K562 (cell line): Measurements from ENCODE around the gene HGS. TPM values are rescaled to one million over a fixed set of nuclear protein-coding genes. Genes with fewer than 3 reads are reported as not detected.

ENCODE experiments used
- ATAC-seq: fragments of 200-7000 bp; cut with Tn5 transposase; 3 replicates; pipeline ENCODE4 v1.9.1; 2020; ENCODE audit warnings: moderate library complexity
- BruUV-seq: library from RNA; stranded (reverse); fragments of 400-500 nt; replicated peaks from 2 replicates; lab custom pipeline; 2021; lab: Mats Ljungman, UMichigan
- CTCF ChIA-PET: fragments of 300-600 bp; formaldehyde crosslinking; extraction: SDS; loops from one replicate; lab custom pipeline; 2021; ENCODE audit warnings: low intra/inter-chr PET ratio; lab: Yijun Ruan, JAX
- POLR2A ChIA-PET: fragments of 300-600, 350-650 bp; sonication (Branson Sonifier 250); formaldehyde crosslinking; extraction: SDS; loops from one replicate; lab custom pipeline; 2021; ENCODE audit warnings: antibody characterized with exemption, inconsistent platforms; lab: Yijun Ruan, JAX
- DNase-seq, 4 experiments: peaks; one replicate each; pipeline versions ENCODE4 v3.0.0 to v3.0.0-alpha.2; 2011 to 2018; ENCODE audit warnings: low spot score in 3 of 4, mixed read lengths in 3 of 4; ENCODE audit errors: extremely low read depth in 1 of 4
- FAIRE-seq: peaks from 2 replicates; lab custom pipeline; 2011; peaks lifted over from hg19 to GRCh38; lab: Jason Lieb, UNC
- H2AFZ ChIP-seq: 2 replicates; pipeline ENCODE4 v1.6.0; 2011; ENCODE audit warnings: low read depth, low read length, control low read depth, inconsistent platforms
- H3K27ac ChIP-seq: fragments of 200-600 bp; 3 replicates; pipeline ENCODE4 v1.8.0; 2011; ENCODE audit warnings: low read depth, mild to moderate bottlenecking, control low read depth, inconsistent platforms, low read length, moderate library complexity, mixed read lengths; ENCODE audit errors: extremely low read depth
- H3K27me3 ChIP-seq, 2 experiments: fragments of 300-600 bp in 1 of 2; 2 replicates in 1 of 2; 3 replicates in 1 of 2; pipeline versions ENCODE4 v1.6.0 to v1.8.0; 2011; ENCODE audit warnings: inconsistent platforms in 2 of 2, low read length in 2 of 2, mild to moderate bottlenecking in 1 of 2, mixed read lengths in 1 of 2, moderate library complexity in 1 of 2; ENCODE audit not compliant: control insufficient read depth in 2 of 2, insufficient read depth in 2 of 2
- H3K36me3 ChIP-seq: fragments of 300-600 bp; 3 replicates; pipeline ENCODE4 v1.8.0; 2011; ENCODE audit warnings: mild to moderate bottlenecking, low read length, inconsistent platforms; ENCODE audit not compliant: control insufficient read depth, insufficient read depth
- H3K4me1 ChIP-seq, 2 experiments: fragments of 200-600 bp in 1 of 2; replicated peaks in 1 of 2; 2 replicates in 1 of 2; 3 replicates in 1 of 2; pipeline versions ENCODE4 v1.5.1 to v1.8.0; 2011; ENCODE audit warnings: inconsistent platforms in 2 of 2, low read length in 2 of 2, mild to moderate bottlenecking in 1 of 2, mixed read lengths in 1 of 2, moderate library complexity in 1 of 2; ENCODE audit not compliant: control insufficient read depth in 2 of 2, insufficient read depth in 2 of 2
- H3K4me2 ChIP-seq: 2 replicates; pipeline ENCODE4 v1.6.1; 2011; ENCODE audit warnings: low read length, control low read depth, inconsistent platforms, mixed read lengths; ENCODE audit not compliant: insufficient read depth
- H3K4me3 ChIP-seq: fragments of 200-600 bp; sonication (generic), shearing (Covaris generic); 2 replicates; pipeline ENCODE4 v1.5.1; 2016; ENCODE audit warnings: control low read depth, inconsistent platforms
- H3K79me2 ChIP-seq: fragments of 200-600 bp; 3 replicates; pipeline ENCODE4 v1.8.0; 2011; ENCODE audit warnings: low read length, inconsistent platforms; ENCODE audit not compliant: control insufficient read depth, insufficient read depth
- H3K9ac ChIP-seq, 2 experiments: 2 replicates each; pipeline versions ENCODE4 v1.6.0 to v1.6.1; 2011; ENCODE audit warnings: low read depth in 2 of 2, low read length in 2 of 2, control low read depth in 1 of 2, inconsistent platforms in 1 of 2, mild to moderate bottlenecking in 1 of 2, mixed read lengths in 1 of 2; ENCODE audit not compliant: insufficient read depth in 1 of 2
- H3K9me1 ChIP-seq: one replicate; pipeline ENCODE4 v1.6.0; 2011; ENCODE audit warnings: inconsistent platforms, mild to moderate bottlenecking, low read length, moderate library complexity; ENCODE audit not compliant: control insufficient read depth, insufficient read depth
- H3K9me3 ChIP-seq: replicated peaks from 2 replicates; pipeline ENCODE4 v1.5.1; 2011; ENCODE audit warnings: low read depth, low read length, inconsistent platforms; ENCODE audit not compliant: control insufficient read depth, insufficient read depth
- H4K20me1 ChIP-seq: replicated peaks from 2 replicates; pipeline ENCODE4 v1.6.1; 2011; ENCODE audit warnings: low read length, inconsistent platforms, mixed read lengths; ENCODE audit not compliant: control insufficient read depth, insufficient read depth
- FOXJ3 ChIP-seq: sonication (generic); formaldehyde crosslinking; IDR thresholded peaks from 2 replicates; pipeline ENCODE4 v1.4.0; 2020; ENCODE audit warnings: mild to moderate bottlenecking, missing genetic modification reagents
- GATAD2B ChIP-seq: fragments of 450-650 bp; IDR thresholded peaks from 2 replicates; pipeline ENCODE4 v1.6.1; 2017; ENCODE audit warnings: mild to moderate bottlenecking, borderline replicate concordance
- HNRNPLL ChIP-seq: fragments of 200-400 bp; formaldehyde crosslinking; IDR thresholded peaks from 2 replicates; pipeline ENCODE4 v1.6.1; 2017; ENCODE audit warnings: low read length, low read depth, mild to moderate bottlenecking; ENCODE audit not compliant: poor library complexity, severe bottlenecking
- KDM5B ChIP-seq: fragments of 200-600 bp; sonication (generic); IDR thresholded peaks from 2 replicates; pipeline ENCODE4 v1.6.1; 2012; ENCODE audit warnings: low read depth, mild to moderate bottlenecking, moderate library complexity, low read length, control low read depth, inconsistent platforms; ENCODE audit not compliant: insufficient replicate concordance
- MEF2D ChIP-seq: conservative IDR thresholded peaks from 2 replicates; pipeline ENCODE4 v1.6.1; 2016; ENCODE audit warnings: low read depth, missing genetic modification characterization, missing compliant biosample characterization
- POLR2A ChIP-seq: fragments of 450-650 bp; conservative IDR thresholded peaks from 2 replicates; pipeline ENCODE4 v1.6.1; 2016
- POLR2AphosphoS2 ChIP-seq: IDR thresholded peaks from 2 replicates; pipeline ENCODE4 v1.6.1; 2012; ENCODE audit warnings: low read length, improper control_type of control experiment
- RFX1 ChIP-seq: fragments of 450-650 bp; IDR thresholded peaks from 2 replicates; pipeline ENCODE4 v1.6.1; 2016; ENCODE audit warnings: mild to moderate bottlenecking, moderate library complexity
- SETDB1 ChIP-seq: IDR thresholded peaks from one replicate; pipeline ENCODE4 v1.6.1; 2012; ENCODE audit warnings: low read length, control low read depth, inconsistent platforms
- TFAP4 ChIP-seq: sonication (generic); formaldehyde crosslinking; IDR thresholded peaks from 2 replicates; pipeline ENCODE4 v1.8.0; 2022; ENCODE audit warnings: missing genetic modification reagents, mild to moderate bottlenecking, moderate library complexity, borderline replicate concordance
- WGBS: fragments of 100-300 bp; shearing (Covaris generic); methylation state at CpG from one replicate; pipeline ENCODE4 v1.1.6; 2016; ENCODE audit warnings: low coverage, mixed read lengths; ENCODE audit not compliant: insufficient coverage; ENCODE audit errors: missing lambda C conversion rate; 5-methylcytosine and 5-hydroxymethylcytosine counted together
- in situ Hi-C: fragments of 300-500 bp; cut with MboI; formaldehyde crosslinking; loops from 4 replicates; pipeline ENCODE4 v1.15.0; 2018; ENCODE audit warnings: inconsistent platforms, mixed read lengths
- intact Hi-C: fragments of 100-400 bp; cut with micrococcal nuclease; formaldehyde crosslinking; loops from 2 replicates; pipeline ENCODE4 v1.14.2; 2022
- polyA plus RNA-seq, 8 experiments: library from polyadenylated mRNA; depleted of rRNA in 4 of 8; stranded (reverse) in 5 of 8; unstranded in 3 of 8; fragments of >200 nt; fragmentation: Nextera tagmentation in 2 of 8; fragmentation: Illumina TruSeq in 1 of 8; extraction: Ambion mirVana in 2 of 8; extraction: Trizol in 1 of 8; gene quantifications; 2 replicates each; pipeline versions ENCODE4 v1.2.1 to v1.2.3, GENCODE V29; 2011 to 2014; ENCODE audit warnings: inconsistent platforms in 1 of 8, missing spikeins in 1 of 8
- total RNA-seq, 7 experiments: library from RNA; depleted of rRNA in 6 of 7; stranded (reverse); fragments of >200 nt in 6 of 7; fragmentation: Illumina TruSeq in 2 of 7; extraction: Trizol in 2 of 7; gene quantifications; 2 replicates each; pipeline versions ENCODE4 v1.2.1 to v1.2.3, GENCODE V29; 2011 to 2021; ENCODE audit warnings: low replicate concordance in 1 of 7

HGS gene
- total and polyA plus RNA-seq, 9 of the 15 experiments (the other 6 are each of a cell fraction or from before 2014, with no cell fraction given), result 3.9 to 176 (median 77.1) TPM

DNA sequence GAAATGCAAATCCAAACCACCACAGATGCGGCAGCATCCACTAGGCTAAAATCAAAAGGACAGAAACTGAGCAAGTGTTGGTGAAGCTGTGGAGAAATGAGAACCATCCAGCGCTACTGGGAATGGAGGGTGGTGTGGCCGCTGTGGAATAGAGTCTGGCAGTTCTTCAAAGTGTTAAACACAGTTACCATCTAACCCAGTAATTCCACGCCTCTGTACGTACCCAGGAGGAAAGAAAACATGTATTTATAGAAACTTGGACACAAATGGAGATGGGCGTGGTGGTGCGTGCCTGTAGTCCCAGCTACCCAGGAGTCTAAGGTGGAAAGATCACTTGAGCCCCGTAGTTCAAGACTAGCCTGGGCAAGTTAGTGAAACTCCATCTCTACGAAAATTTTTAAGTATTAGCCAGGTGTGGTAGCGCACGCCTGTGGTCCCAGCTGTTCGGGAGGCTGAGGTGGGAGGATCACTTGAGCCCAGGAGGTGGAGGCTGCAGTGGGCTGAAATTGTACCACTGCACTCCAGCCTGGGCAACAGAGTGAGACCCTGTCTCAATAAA is 39.9 kb downstream of the HGS start:
- Histone ChIP-seq H3K27me3 (no peaks in the 10 kb centered on the region), H3K9ac (no peak overlapping the region), H3K9me1 (no peaks in the 10 kb centered on the region), H3K27ac (no peak overlapping the region), H3K36me3 (peaks cover 16% of the 10 kb centered on the region; the same call in 1 of the 3 replicates), H2AFZ (no peak overlapping the region), H3K9me3 (no peaks in the 10 kb centered on the region), H3K4me1 (peaks cover 19 to 56% of the 10 kb centered on the region in 2 experiments), H3K4me3 (no peak overlapping the region), H4K20me1 (no peaks in the 10 kb centered on the region; the same call in 1 of the 2 replicates), H3K79me2 (no peaks in the 10 kb centered on the region), H3K4me2 (peak overlapping the region; percentile 22; the same call in 1 of the 2 replicates)
- WGBS, result 7% methylated on average over 12 of the region's 12 CpGs
- TF ChIP-seq POLR2A (0 out of 2 replicates have a peak, but pooled peaks have one; percentile 17), TFAP4 (peak; percentile 42; the same call in 1 of the 2 replicates), FOXJ3 (CRISPR knock-in tag) (no peak), POLR2AphosphoS2 (0 out of 2 replicates have a peak, but pooled peaks have one; percentile 1), GATAD2B (no peak), KDM5B (no peak), MEF2D (tag) (no peak), RFX1 (no peak), HNRNPLL (no peak), SETDB1 (no peak)
- CTCF ChIA-PET, result no interaction called here
- no TSS peak for BruUV-seq
- POLR2A ChIA-PET, result interaction anchor here (0.5 to 5.4 kb wide), 3 partner anchors 11 to 131 kb away, joined by 3 to 59 read pairs (median 3); partner anchors contain the start of genes MRPL12 and SLC25A10
- FAIRE-seq (peak; percentile 29), DNase-seq (no peak), ATAC-seq (peak; percentile 16)
- in situ Hi-C loops (no loop called here), intact Hi-C loops (no loop called here)
